AG08395 (cell line): Measurements from ENCODE around the gene SNCAIP.

Source experiments
- DNase-seq: peaks from one replicate; pipeline ENCODE4 v3.0.0; 2012; ENCODE audit warnings: mixed read lengths, low spot score

Gene SNCAIP

DNA sequence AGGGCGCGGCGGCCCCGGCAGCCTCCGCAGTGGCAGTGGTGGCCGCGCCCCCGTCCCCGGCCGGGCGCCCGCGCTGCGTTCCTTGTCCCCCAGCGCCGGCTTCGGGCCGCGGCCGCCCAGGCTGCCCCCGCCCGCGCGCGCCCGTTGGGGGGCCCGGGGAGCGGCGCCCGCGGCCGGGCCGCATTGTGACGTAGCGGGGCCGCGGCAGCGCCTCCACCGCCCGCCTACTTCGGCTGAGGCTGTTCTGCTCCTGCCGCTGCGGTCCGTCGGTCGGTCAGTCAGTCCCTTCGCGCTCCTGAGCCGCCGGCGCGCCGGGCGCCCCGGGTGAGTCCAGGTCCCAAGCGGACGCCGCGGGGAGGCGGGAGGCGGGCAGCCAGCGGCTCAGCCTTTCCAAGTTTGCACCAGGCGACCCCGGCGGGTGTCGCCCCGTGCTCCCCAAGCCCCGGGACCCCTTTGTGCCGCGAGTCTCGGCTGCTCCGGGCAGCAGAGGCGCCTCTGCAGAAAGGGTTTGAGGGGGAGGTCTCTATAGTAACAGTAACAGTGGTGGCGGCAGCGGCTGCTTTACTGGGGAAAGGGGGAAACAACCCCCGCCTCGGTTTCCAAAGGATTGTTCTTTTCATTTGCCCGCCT lies at the start of gene SNCAIP:
SNCAIP (plus strand) TSS at position 277 of the 630 bp plus-strand sequence. CDS start 78,898 bp downstream, outside the sequence.
- peak; percentile 48 for DNase-seq

DNA sequence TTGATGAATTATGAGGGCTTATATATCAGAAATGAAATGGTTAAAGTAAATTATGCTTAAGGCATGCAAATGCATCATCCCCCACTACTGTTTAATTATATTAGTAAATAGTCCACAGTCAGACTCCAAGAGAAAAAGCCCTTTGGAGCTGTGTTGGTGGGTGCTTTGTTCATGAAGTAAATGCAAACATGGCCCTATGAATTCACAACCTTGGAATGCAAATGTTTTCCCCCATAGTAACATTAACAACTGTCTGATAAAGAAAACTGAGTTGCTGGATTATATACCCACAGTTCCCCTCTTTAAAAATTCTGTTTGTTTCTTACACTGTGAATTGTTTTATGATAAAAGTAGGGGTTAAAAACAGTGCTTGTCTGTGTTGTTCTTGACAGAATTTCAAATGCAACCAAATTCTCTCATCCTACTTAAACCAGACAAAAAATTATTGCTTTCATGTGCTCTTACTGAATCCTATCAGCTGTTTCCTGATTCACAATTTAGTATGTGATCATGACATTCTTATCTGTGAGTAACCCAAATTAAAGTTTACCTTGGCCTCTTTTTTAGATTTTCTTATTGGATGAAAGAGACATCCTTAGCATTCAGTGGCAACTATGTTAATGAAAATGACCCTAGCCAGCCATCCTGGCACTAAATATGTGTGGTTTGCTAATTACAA lies 48.5 kb upstream of the SNCAIP start:
- no peak for DNase-seq

DNA sequence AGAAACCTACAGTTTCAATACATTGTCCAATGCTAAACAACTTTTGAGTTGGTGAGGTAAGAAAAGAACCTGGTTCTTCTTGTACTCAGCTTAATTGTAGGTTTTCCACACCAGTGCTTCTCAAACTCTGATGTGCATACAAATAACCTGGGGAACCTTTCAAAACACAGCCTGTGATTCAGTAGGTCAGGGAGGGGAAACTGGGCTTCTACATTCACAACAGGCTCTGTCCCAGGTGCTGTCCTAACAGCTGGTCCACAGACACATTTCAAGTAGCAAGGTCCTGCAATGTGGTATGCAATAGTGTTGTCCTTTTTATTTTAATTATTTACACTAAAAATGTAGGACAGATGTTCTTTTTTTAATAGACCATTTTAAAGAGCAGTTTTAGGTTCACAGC lies 47.4 kb upstream of the SNCAIP start:
- no peak for DNase-seq

DNA sequence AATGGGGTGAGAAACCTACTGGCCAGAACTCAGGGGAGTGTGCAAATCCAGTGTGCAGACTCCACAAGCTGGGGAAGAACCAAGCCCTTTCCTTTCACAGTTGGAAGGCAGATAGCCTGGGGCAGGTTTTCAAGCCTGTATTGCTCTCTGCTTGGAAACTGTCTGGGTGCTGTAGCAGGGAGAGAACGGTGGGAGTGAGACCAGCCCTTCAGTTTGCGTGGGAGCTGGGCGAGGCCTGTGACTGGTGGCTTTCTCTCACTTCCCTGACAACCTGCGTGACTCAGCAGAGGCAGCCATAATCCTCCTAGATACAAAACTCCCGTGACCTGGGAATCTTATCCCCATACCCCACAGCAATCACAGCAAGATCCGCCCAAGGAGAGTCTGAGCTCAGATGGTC lies 44.9 kb upstream of the SNCAIP start:
- no peak for DNase-seq

DNA sequence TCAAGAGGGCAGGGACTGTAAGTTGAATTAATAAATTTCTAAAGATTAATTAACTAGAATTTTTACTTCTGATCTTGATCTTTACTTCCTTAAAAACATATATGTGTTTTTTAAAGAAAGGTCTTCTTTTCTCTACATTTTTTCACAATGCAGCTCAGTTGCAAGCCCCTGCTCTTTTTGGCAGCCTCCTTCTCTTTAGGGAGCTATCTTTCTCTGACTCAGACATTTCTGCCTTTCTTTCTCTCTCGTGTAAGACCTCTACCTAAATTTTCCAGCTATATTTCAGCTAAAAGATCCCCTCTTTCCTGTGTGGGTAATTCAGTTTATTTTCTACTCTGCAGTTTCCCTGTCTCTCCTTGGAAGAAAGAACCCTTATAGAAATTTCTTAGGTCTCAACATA lies 38.3 kb upstream of the SNCAIP start:
- no peak for DNase-seq

DNA sequence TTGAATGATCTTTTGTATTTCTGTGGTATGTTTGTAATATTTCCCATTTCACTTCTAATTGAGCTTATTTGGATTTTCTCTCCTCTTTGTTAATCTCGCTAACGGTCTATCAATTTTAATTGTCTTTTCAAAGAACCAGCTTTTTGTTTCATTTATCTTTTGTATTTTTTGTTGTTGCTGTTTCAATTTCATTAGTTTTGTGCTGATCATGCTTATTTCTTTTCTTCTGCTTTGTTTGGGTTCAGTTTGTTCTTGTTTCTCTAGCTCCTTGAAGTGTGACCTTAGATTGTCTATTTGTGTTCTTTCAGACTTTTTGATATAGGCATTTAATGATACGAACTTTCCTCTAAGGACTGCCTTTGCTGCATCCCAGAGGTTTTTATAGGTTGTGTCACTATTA lies 28.4 kb upstream of the SNCAIP start:
- no peak for DNase-seq

DNA sequence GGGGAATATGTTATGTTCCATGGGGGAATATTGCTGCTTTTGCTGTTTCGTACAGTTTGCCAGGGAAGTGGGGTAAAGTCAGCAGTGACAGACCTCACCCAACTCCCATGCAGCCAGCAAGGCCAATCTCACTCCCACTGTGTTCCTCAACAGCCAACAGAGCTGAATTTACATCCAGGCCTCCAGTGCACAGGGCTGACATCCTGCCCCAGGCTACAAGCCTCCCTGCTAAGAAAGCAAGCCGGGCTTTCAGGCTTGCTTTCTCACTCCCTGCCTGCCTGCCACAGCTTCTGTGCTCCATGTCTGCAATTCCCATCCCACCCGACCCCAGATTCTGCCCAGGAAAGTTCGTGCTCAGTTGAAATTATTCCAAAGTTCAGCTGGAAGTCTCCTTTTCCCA lies 25.5 kb upstream of the SNCAIP start:
- DNase-seq: no peak

DNA sequence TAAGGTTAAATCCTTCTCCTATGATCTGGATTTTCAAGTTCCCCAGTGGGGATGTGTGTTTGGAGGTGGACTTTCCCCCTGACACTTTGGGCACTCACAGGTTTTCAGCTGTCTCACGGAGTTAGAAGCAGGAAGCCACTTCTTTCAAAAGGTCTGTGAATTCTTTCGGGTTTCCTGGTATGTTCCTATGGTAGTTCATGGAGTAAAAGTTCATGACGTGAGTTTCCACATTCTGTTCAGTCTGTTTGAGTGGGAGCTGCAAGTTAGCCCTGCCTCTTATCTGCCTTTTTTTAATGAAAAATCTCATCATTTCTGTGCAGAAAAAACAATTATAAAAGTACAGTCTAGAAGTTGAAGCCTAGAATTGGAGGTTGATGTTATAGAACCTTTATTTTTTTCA lies 24.9 kb upstream of the SNCAIP start:
- no peak for DNase-seq

DNA sequence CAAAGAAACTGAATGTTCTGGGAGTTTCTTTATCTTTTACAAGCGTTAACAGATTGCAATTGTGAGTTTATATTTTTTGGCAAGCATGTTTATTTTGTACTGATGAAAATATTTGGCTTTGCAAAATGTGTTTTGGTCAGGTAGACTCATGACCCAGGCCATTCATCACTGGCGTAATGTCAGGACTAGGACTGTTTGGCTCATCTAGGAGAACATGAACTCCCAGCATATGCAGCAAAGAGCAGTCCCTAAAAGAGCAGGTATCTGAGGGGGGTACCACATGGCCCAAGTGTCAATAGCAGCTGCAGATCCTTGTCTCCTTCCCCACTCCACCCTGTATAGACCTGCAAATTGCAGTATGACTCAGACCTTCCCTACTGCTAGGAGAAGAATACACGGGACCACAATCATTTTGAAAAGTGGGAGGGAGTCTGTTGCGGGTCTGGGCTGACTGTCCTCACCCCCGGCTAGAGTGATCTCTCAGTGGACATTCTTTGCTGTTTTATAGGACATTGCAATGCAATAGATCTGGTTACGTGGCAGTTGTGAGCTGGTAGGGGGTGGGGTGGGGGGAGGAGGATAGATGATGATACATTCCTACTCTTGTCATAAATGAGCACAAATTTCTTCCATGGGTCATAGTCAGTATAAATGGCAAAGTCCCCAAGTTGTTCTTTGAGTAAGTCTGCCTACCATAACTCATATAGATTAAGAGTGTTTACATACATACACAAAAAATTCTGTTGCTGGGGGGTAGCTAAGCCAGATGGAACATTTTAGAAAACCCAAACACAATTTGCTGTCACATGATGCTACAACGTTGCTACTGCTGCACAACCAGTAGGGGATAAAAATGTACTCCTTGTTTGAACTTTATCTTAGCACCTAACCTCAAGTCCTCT lies 20.8 kb upstream of the SNCAIP start:
- no peak for DNase-seq

DNA sequence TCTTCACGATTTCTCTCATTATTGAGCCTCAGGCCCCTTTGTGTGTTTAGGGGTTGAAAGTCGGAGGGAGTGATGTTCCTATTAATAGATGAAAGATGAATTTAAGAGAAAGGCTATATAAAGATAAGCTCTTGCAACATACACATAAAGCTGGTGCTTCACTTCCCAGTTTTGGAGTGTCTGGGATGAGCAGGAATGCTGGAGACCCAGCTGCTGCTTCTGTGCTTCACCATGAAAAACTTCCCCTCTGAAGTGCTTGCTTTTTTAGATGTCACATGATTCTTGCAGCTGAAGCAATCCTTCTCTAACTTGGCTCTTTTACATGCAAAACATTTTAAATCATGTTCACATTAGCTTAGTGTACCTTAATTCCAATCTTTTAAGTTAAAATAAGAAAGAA lies 19.7 kb upstream of the SNCAIP start:
- no peak for DNase-seq

DNA sequence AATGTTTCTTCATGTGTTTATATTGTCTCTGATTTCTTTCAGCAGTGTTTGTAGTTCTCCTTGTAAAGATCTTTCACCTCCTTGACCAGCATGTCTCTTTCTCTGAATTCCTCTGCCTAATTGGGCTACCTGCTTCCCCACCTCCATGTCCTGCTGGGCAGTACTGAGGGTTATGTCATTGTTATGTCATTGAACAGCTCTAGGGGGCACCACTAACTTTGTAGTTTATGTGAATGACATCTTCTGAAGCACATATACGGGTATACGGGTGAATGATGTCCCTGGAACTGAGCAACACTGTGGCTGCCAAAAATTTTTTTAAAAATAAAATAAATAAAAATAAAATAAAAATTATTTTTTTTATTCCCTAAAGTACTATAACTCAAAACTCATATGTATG lies 16.9 kb upstream of the SNCAIP start:
- DNase-seq: no peak

DNA sequence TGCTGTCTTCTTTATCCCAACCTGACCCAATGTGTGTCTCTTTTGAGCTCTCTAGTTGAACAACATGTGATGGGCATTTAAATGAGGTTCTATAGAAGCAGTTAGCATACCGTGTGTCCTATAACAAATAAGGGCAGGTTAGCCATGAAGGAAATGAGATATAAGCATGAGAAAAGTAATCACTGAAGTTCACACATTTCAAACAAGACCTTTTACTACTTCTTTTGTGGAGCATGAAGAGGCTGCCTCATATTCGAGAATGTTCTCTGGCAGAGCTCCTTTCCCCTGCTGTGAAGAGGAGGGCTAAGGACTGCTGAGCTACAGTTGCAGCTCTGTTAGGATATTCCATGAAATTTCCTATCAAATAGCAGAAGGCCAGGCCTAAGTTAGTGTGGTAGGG lies 15.2 kb upstream of the SNCAIP start:
- DNase-seq: no peak

DNA sequence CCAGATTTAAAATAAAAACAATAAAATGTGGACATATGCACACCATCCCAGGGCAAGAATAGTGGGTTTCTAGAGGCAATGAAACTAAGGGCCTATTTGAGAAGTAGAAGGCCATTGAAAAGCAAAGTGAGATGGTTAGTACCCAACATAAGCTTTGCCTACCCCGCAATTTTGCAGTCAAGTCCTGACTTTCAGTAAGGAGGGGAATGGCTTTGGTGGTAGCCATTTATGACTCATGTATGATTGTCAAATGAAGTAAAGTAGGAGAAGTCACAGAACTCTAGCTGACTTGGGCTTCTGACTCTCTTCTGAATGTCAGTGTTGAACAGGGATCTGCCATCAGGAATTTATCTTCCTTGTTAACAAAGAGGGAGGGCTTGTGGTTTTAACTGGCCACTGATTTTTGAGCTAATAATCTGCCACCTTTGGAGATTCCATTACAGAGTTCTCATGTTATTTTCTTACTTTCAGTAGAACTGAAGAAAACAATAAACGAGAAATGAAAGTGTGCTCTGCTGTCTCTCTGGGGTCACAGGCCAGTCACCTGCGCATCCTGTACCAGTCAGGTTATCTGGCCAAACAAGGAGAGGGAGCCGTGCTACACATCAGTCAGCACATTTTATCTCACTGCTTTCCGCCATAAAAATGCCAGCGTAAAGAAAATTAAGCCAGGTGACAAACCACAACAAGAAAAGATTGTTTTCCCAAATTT lies 14.3 kb upstream of the SNCAIP start:
- DNase-seq: no peak

DNA sequence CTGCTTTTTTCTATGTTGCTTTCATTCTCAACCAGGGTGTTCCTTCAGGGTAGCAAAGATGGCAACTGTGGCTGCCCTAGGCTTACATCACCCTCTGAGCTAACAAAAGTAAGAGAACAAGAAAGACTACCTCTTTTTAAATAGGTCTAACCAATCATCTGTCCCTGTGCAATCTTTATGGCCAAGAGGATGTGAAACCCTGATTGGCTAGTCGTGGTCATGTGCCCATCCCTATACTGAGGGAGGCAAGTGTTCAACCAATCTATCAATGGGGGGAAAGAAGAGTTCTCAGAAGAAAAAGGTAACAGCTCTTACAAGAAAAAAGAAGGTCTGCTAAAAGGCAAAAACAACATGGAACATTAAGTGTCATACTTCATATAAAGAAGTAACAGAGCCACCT lies 11.7 kb upstream of the SNCAIP start:
- DNase-seq: no peak

DNA sequence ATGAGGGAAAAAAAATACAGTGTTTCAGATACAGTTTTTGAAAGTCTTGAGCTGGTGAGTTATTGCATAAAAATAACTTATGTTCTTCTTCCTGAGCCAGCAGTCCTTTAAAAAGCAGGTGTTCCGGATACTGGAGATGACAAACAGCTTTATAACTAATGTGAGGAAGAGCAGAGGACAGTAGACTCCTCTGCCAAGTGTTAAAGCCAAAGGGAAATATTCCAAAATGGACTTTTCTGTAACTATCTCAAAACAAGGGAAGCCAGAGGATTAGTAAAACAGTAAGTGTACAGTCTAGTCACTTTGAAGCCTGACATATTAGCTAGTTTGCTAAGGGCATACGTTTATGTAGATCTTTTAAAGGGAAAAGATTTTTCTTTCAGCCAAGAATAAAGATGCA lies 11.0 kb upstream of the SNCAIP start:
- DNase-seq: no peak

DNA sequence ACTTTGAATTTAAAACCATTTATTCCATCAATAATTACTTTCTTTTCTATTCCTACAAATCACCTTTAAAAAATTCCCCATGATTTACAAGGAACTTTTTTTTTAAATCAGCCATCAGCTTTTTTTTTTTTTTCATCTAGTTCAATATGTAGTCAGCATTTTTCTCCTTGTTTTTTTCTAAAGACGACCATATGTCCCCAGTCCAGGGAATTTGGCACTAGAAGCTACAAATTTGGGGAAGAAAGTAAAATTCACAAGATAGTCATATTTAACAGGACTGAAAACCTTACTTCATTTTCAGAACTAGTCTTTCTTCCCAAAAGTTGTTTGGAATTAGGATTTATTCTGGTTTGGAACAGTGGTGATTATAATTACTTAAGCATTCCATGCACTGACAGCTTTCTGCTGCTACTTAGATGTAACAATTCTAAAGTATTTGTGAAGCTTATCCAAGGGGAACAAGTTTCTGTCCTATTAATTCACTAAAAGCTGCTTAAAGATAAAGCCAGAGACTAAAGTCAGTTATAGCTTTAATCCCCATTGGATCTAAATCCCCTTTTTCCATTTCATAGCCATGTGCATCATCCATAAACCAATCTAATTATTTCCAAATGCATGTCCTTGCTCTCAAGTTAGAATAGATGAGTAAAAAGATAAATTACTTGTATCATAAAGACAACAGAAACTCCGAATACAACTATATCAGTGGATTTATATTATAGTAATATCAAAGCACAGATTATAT lies 7.4 kb upstream of the SNCAIP start:
- DNase-seq: no peak

DNA sequence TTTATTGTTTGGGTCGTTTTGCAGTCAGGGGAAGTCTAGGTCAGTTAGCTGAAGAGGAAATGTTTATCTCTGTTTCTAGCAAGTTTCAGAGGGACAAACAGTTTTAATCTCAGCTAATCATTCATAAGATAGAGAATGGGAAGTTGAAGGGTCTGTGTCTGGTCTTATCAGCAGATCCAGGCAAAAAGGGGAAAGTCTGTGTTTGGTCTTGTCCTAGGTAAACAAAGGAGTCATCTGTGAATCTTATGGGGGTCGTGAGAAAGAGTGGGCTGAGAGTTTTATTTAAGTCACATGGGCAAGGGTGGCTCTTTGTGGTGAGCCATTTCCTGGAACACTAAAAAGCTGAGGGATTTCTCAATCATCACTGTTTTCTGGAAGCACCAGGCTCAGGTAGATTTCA lies 5.6 kb upstream of the SNCAIP start:
- no peak for DNase-seq

DNA sequence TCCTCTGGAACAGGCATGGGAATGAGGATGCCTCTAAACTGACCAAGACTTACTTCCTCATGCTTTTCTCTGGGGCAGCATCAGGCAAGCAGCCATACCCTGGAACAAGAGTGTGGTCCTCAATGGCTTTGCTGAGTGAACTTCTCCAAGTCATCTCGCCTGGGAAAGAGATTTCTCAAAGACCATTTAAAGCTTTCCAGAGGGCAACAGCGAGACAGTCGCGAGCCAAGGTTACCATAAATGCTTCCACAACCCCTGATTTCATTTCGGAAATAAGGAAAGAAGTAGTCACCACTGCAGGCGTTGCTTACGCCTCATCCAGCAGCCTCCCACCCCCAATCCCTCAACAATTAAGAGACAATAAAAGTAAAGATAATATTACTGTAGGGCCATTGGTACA lies 1.1 kb upstream of the SNCAIP start:
- DNase-seq: peak; percentile 10

DNA sequence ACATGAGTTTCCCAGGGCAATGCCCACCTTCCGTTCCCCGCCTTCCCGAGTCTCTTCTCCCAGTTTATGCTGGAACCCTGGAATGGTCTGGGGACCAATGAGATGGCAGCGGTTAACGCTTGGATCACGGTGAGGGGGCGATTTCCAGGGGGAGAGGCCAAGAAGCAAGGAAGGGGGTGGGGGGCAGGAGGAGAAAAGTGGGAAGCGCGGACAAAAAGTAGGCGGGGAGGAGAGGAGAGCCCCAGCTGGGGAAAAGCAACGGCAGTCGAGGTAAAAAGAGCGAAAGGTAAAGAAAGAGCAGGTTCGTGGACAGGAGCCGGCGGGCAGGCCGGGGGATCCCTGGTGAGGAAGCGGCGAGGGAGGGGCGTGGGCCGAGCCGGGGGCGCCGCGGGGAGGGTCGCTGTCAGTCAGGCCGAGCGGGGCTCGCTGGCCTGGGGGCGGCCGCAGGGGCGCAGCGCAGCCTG lies 508 bp upstream of the SNCAIP start:
- DNase-seq: no peak

DNA sequence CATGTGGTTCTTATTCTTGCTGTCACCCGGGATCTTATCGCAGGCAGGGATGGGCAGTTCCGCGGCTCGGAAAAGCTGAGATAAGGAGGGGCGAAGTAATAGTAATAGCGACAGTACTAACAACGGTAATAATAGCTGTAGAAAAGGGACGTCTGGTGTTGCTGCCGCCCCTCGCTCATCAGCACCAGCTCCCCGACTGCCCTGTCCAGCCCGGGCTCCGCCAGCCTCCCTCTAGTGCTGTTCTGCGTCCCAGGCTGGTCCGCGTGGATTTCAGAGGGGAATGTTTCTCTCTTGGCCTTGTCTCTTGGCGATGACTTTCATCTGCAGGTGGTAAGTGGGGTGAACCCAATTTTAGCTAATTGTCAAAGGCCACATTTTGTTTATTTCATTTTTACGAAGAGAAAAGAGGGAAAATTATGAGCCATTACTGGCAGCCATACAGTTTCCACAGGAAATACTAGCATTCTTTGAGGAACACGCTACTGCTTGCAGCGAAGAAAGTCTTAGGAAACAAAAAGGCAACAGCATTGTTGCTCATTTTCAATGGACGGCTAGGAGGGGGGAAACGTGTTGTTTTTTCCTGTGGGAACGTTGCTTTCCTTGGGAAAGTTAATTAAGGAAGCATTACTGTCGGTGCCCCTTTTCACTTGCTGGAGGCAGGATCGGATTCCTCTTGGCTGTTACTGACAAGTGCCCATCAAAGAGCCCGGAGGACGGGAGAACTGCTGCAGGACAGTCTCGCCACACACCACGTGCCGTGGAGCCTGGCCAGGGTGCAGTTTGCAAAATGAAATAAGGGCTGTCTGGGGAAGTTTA lies 762 bp downstream of the SNCAIP start:
- peak; percentile 45 for DNase-seq

DNA sequence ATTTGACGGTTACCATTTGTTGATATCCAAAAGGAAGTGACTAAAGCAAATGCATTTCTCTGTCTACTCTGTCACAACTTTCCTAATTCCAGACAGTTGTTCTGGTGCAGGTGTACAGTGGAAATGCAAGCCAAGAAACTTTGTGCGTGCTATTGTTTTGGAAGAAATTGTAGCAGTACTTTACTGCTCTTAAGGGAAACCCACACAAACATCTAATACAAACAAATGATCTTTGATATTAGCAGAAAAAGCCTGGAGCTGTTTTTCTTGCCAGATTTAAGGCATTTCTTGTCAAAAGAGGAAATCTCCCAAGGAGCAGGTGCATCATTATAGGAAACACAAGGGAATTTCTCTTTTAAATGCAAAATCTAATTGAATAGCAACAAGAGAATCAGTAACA lies 2.0 kb downstream of the SNCAIP start:
- DNase-seq: no peak
